LoVo (cell line): ENCODE measurements around the gene VGLL4.

Source experiments
- DNase-seq: peaks from one replicate; pipeline ENCODE4 v3.0.0-alpha.2; 2016; ENCODE audit warnings: low spot score

VGLL4 gene

DNA sequence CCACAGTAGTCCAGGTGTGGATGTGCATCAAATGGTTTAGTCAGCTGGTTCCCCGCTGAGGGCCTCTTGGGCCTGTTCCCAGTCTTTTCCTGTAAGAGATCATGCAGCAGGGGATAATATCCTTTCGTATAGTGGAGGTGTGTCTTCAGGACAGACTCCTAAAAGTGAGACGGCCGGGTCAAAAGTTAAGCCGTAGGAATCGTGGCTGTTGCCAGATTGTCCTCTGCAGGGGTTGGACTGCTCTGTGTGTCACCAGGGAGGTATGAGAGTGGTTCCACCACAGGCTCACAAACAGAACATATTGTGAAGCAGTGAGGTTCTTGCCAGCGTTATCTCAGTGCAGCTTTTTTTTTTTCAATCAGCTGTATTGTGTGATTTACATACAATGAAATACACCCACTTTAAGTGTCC, 95.0 kb downstream of the VGLL4 start:
- DNase-seq = peak; percentile 19

DNA sequence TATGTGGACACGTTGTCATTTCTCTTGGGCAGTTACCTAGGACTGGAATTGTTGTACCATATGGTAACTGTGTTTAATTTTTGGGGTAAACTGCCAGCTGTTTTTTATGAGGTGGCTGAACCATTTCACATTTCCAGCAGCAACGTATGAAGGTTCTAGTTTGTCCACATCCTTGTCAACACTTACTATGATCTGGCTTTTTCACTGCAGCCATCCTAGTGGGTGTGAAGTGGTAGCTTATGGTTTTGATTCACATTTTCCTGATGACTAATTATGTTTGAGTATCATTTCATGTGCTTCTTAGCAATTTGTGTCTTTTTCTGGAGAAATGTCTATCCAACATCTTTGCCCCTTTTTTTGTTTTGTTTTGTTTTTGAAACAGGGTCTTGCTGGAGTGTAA, 96.2 kb downstream of the VGLL4 start:
- DNase-seq = no peak

DNA sequence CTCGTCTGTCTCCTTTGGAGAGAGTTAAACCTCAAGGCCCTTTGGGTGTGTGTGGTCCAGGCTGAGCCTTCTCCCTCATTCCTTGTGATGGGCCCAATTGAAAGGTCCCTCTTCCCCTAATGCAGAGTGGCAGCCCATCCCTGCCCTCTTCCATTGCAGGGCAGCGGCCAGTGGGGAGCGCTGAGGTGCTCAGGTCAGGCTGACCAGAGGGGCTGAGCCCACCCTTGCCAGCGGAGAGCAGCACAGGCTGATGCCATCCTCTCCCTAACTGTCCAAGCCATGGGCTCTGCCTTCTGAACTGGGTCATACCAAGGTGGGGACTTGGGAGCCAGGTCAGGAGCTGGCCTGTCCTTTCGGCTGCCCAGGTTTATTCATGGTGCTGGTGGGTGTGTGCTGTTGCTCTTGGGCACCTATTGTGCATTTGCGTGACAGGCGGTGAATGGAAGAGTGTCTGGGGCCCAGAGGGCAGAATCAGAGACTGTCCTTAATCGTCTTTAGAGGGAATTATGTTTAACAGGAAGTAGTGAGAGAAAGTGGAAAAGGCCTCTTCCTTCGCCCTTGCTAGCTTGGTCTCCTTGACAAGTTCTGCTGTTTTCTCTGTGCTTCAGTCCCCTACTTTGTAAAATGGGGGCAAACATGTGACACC, 96.9 kb downstream of the VGLL4 start:
- DNase-seq = no peak

DNA sequence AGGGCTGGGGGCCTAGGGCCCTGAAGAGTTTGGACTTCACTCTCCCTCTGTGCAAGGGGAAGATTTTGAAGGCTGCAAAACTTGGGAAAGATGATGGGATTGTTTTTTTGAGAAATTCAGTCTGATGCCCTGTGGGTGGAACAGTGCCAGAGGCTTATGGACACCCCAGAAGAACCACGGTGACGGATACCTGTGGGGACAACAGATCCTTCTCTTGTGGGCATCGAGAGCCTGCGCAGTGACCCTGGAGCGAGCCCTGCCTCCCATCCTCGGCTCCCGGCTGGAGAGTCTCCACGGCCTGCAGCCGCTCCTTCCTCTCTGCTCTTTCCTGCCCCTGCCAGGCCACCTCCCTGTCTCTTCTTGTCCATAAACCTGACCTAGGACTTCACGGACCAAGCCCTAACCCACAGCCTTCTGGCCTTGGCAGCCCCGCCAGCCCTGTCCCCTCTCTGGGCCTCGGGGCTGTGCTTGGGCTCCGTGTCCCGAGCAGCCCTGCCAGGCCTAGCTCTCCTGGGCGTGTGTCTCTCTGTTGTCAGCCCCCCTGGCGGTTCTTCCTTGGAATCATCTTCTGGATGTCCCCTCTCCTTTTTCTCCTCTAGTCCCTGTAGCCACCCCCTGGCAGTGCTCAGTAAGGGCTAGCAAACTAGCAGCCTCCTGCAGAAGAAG, 98.4 kb downstream of the VGLL4 start:
- DNase-seq = no peak

DNA sequence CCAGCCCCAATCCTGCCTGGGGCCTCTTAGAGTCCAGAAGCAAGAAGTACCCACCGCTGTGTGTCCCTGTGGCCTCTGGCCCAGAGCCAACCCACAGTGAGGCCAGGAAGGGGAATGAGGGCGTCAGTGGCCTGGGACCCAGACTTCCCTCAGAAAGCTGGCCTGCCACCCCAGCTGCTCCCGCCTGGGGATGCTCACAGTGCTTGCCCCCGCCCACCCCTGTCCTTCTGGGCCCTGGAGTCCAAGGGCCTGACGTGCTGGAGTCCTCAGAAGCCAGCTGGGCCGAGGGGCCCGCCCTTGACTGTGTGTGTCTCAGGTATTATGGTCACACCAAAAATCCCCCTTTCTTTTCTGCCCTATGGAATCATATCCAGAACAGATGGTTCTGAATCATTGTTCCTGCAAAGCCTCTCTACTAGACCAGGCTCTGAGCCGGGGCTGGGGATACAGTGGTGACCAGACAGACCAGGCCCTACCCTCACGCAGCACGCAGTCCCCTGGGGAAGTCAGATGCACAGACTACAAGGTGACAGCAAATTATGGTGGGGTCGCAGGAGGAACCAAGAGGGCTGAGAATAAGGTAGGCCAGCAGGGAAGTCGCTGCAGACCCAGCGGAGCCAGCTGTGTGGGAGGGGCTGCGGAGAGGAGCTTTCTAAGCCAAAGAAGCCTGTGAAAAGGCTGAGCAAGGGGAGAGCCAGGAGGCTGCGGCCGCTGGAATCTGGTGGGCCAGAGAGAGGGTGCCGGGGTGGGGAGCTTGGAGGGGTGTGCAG, 99.1 kb downstream of the VGLL4 start:
- DNase-seq = no peak

DNA sequence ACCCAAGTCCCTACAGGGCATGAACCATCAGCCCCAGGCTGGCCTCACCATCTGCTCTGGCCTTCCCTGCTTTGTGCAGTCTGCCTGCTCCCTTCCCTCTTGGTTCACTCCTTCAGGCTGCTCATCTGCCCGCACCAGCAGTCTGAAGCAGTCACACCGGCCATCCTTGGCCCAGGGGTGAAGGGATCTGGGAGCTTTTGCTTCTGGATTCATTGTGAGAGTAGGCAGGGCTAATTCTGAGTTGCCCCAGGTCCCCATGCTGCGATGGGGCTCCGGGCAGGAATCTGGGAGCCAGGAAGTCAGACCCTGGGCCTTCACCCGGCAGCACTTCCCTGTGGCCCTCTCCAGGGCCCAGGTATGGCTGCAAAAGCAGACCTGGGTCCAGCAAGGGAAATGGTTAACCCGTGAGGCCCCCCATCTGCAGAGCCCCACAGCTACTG, 99.7 kb downstream of the VGLL4 start:
- no peak for DNase-seq

DNA sequence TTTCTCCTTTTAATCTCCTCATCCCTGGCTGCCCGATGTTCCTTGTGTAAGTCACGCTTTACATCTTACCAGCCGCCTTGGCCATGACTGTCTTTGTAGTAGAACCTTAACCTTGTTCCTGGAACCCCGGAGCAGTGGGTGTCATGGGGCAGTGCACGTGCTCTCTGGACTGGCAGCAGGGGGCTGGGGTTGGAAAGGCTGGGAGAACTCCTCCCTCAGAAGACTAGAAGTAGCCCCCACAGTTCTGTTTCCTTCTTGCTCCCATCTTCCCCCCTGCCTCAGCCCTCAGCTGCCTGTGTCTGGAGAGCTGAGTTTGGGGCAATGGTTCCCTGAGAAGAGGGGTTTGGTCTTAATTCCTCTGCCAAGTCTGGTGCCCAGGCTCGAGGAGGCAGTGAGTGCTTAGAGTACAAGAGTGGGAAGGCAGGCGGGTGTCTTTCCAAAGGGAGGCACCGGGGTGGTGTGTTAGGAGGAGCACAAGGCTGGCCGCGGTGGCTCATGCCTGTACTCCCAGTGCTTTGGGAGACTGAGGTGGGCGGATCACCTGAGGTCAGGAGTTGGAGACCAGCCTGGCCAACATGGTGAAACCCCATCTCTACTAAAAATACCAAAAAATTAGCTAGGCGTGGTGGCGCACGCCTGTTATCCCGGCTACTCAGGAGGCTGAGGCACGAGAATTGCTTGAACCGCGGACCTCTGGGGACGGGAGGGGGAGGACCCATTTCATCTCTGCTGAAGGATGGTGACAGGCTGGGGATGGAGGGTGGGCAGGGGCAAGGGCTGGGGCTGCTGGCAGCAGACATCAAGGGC, 100.4 kb downstream of the VGLL4 start:
- no peak for DNase-seq

DNA sequence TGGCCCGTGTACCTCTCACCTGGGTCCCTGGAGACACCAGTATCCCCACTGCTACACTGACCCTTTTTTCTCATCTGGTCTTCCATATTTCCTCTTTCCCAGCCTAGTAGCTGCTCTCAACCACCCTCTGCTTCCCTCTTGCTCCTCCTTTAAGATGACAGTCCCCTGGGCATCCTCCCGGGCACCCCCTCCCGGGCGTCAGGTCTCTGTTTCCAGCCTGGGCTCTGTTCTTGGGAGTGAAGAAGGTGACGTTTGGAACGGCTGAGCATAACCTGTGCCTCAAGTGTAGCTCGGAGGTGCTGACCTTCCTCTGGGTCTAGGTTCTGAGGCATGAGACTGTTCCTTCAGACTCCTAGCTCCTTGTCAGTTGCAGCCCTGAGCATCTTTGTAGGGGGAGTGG, 101.2 kb downstream of the VGLL4 start:
- DNase-seq = no peak

DNA sequence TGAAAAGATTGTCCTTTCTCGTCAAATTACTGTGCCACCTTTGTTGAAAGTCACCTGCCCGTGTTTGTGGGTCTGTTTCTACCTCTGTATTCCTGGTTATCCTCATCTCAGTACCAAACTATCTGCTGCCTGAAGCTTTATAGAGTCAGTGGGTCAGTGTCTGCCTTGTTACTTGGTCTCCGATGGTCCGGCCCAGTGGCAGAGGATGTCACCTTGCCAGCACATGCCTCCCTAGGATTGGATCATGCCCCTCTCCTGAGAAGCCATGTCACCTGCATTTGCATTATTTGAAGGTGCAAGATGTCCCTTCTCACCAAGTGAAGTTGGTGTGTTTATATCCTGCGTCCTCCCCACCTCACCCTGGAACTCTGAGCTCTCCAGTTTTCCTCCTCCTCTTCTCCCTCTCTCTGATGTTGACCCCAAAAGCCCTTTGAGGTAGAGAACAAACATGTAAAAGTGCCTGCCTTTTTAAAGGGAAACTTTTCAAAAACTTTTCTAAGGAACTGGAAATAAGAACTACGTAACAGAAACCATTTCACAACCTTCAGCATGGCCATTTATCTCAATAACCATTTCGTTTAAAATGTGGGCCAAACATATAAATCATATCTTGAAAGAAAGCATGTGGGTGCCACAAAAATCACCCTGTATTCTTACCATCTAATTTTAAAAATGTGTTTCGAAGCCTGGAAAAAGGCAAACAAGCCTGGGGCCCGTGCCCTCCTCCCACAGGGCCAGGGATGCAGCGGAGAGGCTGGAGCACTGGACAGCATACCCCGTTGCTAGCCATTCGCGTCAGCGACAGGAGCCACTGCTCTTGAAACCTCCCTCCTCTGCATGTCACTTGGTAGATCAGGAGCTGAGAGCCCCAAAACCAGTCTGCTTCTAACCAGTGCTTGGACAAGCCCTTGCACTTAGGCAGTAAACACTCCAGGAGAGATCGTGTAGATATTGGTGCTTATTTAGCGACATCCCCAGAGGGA, 102.1 kb downstream of the VGLL4 start:
- no peak for DNase-seq

DNA sequence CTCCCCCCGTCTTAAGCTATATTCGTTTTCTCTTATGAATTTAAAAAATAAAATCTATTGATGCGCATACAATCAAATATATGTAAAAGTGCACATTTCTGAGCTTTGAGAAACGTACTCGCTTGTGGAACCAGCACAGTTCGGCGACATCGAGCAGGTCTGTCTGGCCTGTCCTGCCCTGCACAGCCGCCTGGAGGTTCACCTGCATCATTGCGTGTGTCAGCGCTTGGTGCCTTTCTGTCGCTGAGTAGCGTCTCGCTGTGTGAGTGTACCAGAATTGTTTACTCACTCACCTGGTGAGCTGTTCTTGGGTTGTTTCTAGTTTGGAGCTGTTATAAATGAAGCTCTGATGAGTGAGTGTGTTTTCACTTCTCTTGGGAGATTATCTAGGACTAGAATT, 104.0 kb downstream of the VGLL4 start:
- no peak for DNase-seq

DNA sequence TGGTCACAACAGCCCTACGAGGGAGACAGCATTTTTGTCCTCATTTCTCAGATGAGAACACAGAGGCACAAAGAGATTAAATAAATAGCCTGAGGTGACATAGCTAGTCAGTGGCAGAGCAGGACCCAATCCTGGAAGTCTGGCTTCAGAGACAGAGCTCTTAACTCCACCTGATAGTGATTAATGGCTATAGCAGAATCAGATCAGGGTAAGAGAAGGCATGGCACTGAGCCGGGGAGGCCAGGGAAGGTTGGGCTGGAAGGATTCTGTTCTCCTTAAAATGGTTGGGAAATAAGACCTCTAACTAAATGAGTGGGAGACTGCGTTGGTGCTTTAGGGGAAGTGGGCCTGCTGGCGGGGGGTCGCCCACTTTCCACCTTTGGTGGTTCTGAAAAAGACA, 104.5 kb downstream of the VGLL4 start:
- DNase-seq = no peak

DNA sequence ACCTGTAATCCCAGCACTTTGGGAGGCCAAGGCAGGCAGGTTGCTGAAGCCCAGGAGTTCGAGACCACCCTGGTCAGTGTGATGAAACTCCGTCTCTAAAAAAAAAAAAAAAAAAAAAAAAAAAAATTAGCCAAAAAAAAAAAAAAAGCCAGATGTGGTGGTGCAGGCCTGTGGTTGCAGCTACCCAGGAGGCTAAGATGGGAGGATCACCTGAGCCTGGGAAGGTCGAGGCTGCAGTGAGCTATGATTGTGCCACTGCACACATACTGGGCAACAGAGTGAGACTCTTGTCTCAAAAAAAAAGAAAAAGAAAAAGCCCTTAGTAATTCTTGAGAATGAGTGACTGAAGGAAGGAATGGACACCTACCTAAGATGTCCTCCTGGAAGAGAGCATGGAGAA, 105.1 kb downstream of the VGLL4 start:
- DNase-seq = no peak

DNA sequence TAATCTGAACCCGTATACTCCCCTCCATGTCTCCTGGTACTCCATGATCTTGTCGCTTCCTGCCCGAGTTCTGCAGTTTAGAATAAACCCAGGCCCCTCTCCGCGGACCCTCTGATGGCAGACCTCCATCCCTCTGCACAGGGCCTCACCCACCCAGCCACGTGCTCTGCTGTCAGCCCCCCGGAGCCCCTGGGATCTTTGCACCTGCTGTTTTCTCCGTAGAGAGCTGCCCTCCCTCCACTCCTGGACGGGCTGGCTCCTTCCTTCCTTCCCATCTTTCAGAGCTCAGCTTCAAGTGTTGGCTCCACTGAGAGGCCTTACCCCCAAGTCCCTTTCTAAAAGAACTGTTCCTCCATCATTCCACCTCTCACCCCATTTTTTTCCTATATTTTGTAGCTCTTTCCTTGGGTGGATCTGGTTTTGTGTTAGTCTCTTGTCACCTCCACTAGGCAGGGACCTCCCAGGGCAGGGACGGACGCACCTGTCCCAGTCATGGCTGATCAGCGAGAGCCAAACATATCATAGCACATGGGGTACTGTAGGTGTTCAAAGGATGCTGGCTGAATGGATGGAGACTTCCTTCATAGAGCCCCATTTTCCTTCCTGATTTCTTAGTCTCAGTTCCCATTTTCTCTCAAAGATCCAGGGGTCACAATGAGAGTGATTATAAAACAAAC, 106.6 kb downstream of the VGLL4 start:
- DNase-seq = no peak

DNA sequence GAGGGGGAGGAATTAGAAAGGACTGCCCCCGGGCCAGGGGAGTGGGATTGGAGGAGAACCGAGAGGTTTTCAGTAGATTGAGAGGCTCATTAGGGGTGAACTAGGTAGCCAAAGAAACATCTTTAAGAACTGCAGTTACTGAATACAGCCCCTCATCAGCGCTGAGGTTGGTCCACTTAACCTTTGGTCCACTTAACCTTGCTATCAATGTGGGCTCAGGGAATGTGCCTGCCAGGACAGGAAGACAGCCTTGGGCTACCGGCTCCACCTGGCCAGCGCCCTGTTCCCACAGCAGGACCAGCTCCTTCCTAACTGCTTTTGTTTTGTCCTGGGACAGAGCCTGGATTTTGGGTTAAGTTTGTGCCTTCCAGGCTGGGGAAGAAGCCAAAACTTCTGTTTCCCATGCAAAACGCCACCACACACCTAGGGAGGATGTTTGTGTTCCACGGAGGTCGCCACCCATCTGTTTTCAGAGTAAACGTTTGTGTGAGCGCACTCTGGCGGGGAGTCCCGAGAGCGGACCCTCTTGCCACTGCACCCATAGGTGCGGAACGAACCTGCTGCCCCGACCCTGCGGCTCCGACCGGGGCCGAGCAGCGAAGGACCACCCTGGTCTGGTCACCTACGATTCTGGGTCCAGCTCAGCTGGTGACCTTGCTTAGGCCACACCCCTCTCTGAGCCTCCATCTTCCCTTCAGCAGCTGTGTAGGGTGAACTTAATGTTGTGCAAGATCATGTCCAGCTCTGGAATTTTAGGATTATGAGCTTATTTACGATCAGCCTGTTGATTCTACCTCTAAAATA, 107.4 kb downstream of the VGLL4 start:
- DNase-seq = no peak

DNA sequence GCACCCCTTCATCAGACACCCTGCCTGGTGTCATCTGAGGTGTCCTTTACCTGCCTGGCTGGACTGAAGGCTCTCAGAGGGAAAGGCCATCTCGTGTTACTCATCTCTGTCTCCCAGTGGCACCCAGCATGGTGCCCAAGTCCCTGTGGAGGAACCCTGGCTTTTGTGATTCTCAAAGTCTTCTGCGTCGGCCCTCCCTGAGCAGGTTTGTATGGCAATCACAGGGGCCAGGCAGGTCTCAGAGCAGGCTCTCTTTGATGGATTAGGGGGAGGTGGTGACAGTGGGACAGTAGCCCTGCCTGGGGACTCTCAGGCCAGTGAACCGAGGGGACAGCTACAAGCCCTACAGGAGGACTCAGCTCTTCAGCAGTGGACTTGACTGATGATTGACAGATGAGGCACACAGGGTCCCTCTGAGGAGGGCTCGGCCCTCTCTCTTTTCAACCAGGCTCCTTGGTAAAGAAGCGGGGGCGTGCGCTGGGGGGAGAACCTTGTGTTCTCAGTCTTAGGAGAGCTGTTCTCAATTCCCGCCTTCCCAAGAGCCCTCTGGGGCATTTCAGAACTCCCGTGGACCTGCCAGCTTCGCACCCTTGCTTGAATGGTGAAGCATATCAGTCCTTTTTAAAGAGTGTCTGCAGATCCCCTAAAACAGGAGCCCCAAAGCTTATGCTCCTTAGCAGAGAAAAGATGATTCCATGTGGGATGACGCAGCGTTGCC, 108.3 kb downstream of the VGLL4 start:
- DNase-seq = no peak

DNA sequence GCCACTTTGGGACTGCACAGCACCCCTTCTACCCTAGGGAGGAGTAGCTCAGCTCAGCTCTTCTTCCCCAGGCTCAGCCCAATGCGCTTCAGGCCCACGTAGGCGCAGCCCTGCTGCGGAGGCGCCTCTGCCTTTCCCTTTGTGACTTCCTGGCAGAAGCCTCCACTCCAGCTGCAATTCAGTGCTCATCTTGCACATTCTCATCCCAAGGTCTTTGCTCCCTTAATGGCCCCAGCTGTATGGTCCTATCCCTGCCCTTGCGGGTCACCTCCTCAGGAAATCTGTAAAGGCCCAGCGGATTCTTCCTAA, 109.0 kb downstream of the VGLL4 start:
- DNase-seq = no peak

DNA sequence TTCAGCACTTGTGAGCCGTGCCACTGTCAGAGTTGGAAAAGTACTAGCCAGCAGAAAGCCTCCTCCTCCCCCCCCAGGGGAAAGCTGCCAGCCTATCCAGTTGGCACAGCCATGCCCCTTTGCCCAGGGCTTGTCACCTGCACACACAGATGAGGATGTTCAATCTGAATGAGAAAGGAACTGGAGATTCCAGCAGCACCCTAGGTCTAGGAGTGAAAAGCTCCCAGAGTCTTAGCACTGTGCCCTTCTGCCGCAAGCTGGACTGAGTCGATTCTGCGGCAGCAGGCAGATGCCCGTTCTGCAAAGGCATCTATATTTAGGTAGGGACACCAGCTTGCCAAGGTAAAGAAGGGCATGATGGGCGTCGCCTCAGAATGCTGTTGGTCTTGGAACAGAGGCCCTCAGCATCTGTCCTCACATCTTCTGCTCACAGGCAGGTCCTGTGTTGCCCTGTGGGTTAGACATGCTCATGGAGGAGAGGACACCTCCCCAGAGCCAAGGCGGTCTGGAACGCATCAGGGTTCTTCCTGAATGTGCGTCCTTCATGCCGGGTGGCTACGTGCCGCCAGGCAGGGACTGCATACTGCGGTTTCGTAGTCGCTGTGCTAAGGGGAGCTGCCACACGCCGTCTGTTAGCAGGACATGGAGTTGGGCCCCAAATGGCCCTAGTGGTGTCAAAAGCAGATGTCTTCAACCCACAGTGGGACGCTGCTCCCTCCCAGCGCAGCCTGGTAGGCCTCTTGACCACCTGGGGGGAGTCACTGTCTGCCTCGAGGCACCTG, 109.5 kb downstream of the VGLL4 start:
- no peak for DNase-seq

DNA sequence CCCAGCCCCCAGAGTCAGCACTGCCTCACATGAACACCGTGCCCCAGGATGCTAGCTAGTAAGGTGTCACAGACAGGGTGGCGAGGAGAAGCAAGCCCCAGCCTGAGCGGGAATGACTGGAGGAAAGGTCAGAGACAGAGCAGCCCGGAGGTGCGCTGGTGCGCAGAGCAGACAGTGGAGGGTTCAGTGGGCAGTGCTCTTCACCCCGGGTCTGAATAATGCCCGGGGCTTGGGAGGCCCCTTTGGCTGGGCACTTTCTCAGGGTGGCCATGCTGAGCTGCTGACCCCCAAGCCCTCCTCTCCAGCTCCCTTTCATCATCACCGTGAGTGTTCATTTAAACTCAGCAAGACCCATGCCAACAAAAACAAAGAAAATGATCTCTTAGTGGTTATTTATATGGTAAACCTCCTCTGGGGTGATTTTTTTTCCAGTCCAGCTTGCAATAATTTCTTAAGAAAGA, 110.8 kb downstream of the VGLL4 start:
- no peak for DNase-seq
